Body of pancreas (tissue), 4 donors: ENCODE results near the gene PLCD3. TPM values are rescaled to one million over a fixed set of nuclear protein-coding genes. Genes with fewer than 3 reads are reported as not detected.
A peak's percentile ranks its signal among the peaks of the same experiment; 100 is the strongest.

Experiments used
- ATAC-seq: fragments of 150-250 bp; one replicate; pipeline ENCODE4 v1.9.1; 2016
- DNase-seq, 4 donors: peaks; one replicate each; pipeline ENCODE4 v3.0.0-alpha.2; 2019
- H3K27ac ChIP-seq, 4 donors: fragments of 200-600 bp; sonication (generic); 1 replicate in 3 of 4; 2 replicates in 1 of 4; pipeline versions ENCODE4 v1.5.1 to v1.6.1; 2016 to 2019; ENCODE audit warnings: mild to moderate bottlenecking in 1 of 4, mixed read lengths in 1 of 4, moderate library complexity in 1 of 4
- H3K27me3 ChIP-seq, 2 donors: fragments of 200-600 bp; sonication (generic); one replicate each; pipeline ENCODE4 v1.6.0; 2016; ENCODE audit warnings: mild to moderate bottlenecking in 1 of 2
- H3K36me3 ChIP-seq, 2 donors: fragments of 200-600 bp; sonication (generic); replicated peaks in 1 of 2; 2 replicates each; pipeline ENCODE4 v1.5.1; 2016; ENCODE audit warnings: low read depth in 2 of 2; ENCODE audit not compliant: insufficient read depth in 1 of 2
- H3K4me1 ChIP-seq: fragments of 200-600 bp; sonication (generic); one replicate; pipeline ENCODE4 v1.6.0; 2016
- H3K4me3 ChIP-seq, 2 donors: fragments of 200-600 bp; sonication (generic); 1 replicate in 1 of 2; 2 replicates in 1 of 2; pipeline ENCODE4 v1.5.1; 2016 to 2019
- H3K9me3 ChIP-seq, 3 donors: fragments of 200-600 bp; sonication (generic); 1 replicate in 2 of 3; 2 replicates in 1 of 3; pipeline ENCODE4 v1.5.1; 2016
- POLR2A ChIP-seq, 3 donors: fragments of 450-650 bp; IDR thresholded peaks; one replicate each; pipeline ENCODE4 v1.6.1; 2016; ENCODE audit warnings: antibody characterized with exemption in 3 of 3, mild to moderate bottlenecking in 2 of 3
- WGBS, 2 donors: methylation state at CpG; one replicate each; pipeline ENCODE4 v1.1.5; 2017; 5-methylcytosine and 5-hydroxymethylcytosine counted together
- intact Hi-C: fragments of 100-400 bp; cut with DNase I; formaldehyde crosslinking; loops from one replicate; pipeline ENCODE4 v1.15.1; 2023
- total RNA-seq, 2 donors: library from RNA; depleted of rRNA; stranded (reverse); fragments of >200 nt; gene quantifications; one replicate each; pipeline ENCODE4 v1.1.0, GENCODE V29; 2016
- TF ChIP-seq, protein P1 (sequence below), 7 experiments: fragments of 450-650 bp in 4 of 7; fragments of 200-600 bp in 3 of 7; sonication (generic) in 3 of 7; IDR thresholded peaks; one replicate each; pipeline ENCODE4 v1.5.1; 2016 to 2019; ENCODE audit warnings: antibody characterized with exemption in 7 of 7

The PLCD3 gene
- total RNA-seq, 2 donors from 2014 or later = 5.4 to 23.4 TPM

DNA sequence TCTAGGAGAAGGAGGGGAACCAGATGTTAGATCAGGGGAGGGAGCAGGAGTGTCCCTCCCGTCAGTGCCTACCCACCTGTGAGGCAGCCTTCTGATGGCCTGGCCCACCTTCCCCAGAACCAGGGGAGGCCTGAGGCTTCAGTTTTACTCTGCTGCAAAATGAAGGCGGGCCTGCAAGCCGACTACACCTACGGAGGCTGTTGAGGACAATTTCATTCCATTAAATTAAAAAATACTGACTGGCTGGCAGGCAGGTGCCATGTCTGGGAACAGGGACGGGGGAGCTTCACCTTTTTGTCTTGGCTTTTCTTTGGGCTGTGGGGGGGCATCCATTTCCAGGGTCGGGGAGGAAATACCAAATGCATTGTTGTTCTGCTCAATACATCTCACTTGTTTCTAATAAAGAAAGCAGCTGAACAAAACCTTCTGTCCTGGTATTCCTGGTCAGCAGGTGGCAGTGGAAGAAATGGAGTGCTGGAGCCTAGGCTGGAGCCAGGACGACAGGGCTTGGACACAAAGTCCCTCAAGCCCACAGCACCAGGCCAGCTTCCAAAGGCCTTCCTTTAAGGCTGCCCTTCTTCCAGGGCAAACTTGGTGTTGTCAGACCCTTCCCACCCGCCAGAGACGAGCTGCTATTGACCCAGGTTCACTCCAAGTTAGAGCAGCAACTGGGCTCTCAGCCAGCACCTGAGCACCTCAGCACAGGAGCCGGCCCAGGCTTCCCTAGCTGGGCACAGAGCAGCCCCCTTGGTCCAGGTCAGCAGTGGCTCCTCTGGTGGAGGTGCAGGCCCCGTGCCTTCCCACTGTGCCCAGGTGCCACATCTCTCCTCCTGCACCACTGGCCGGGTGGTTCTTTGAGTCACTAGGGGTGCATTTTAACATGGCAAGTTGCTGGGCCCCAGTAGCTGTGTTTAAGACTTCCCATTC, 23.5 kb downstream of the PLCD3 start:
- Histone ChIP-seq H3K27me3 (no peaks in the 10 kb centered on the region), H3K36me3 (peaks cover 4 to 38% of the 10 kb centered on the region in 2 donors), H3K9me3 (no peaks in the 10 kb centered on the region), H3K4me3 (no peak overlapping the region), H3K4me1 (no peaks in the 10 kb centered on the region), H3K27ac (no peak overlapping the region)
- intact Hi-C loops = loop anchor here (10.0 kb wide), 1 partner anchor 334 kb away; no protein-coding TSS in a partner anchor
- TF ChIP-seq POLR2A (IDR thresholded peaks at IDR 0.05) = no peak
- TF ChIP-seq, protein P1, sequence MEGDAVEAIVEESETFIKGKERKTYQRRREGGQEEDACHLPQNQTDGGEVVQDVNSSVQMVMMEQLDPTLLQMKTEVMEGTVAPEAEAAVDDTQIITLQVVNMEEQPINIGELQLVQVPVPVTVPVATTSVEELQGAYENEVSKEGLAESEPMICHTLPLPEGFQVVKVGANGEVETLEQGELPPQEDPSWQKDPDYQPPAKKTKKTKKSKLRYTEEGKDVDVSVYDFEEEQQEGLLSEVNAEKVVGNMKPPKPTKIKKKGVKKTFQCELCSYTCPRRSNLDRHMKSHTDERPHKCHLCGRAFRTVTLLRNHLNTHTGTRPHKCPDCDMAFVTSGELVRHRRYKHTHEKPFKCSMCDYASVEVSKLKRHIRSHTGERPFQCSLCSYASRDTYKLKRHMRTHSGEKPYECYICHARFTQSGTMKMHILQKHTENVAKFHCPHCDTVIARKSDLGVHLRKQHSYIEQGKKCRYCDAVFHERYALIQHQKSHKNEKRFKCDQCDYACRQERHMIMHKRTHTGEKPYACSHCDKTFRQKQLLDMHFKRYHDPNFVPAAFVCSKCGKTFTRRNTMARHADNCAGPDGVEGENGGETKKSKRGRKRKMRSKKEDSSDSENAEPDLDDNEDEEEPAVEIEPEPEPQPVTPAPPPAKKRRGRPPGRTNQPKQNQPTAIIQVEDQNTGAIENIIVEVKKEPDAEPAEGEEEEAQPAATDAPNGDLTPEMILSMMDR (IDR thresholded peaks at IDR 0.05) = peak in 1 of 7 experiments; percentile 17
- ATAC-seq = no peak
- WGBS, 2 donors = 73 to 87% methylated on average over 6 to 12 of the region's 12 CpGs
- DNase-seq = peak in 2 of 4 donors; percentile 26 to 28

DNA sequence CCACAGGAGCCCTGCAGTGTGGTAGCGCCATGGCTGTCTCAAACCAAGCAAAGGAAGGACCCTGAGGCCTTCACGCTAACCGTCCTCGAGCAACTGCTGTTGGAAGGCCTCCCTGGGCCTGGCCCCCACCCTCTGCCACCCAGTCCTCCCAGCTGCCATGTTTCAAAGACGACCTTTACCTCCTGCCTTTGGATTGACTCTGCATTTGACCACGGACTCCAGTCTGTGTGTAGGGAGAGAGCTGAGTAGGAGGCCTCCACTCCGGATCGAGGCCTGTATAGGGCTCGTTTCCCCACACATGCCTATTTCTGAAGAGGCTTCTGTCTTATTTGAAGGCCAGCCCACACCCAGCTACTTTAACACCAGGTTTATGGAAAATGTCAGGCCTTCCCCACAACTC, 24.3 kb downstream of the PLCD3 start:
- no peaks in the 10 kb centered on the region for H3K4me1 ChIP-seq
- 73 to 78% methylated on average over 7 to 8 of the region's 9 CpGs for whole genome bisulfite sequencing, 2 donors
- TF ChIP-seq POLR2A (IDR thresholded peaks at IDR 0.05) = no peak
- TF ChIP-seq, protein P1 (IDR thresholded peaks at IDR 0.05) = no peak
- no peak overlapping the region for H3K4me3 ChIP-seq
- no peak for ATAC-seq
- no peaks in the 10 kb centered on the region for H3K27me3 ChIP-seq
- intact Hi-C loops = loop anchor here (10.0 kb wide), 1 partner anchor 333 kb away; no protein-coding TSS in a partner anchor
- H3K36me3 ChIP-seq = peaks cover 12 to 46% of the 10 kb centered on the region in 2 donors
- no peaks in the 10 kb centered on the region for H3K9me3 ChIP-seq
- no peak for DNase-seq
- no peak overlapping the region for H3K27ac ChIP-seq

DNA sequence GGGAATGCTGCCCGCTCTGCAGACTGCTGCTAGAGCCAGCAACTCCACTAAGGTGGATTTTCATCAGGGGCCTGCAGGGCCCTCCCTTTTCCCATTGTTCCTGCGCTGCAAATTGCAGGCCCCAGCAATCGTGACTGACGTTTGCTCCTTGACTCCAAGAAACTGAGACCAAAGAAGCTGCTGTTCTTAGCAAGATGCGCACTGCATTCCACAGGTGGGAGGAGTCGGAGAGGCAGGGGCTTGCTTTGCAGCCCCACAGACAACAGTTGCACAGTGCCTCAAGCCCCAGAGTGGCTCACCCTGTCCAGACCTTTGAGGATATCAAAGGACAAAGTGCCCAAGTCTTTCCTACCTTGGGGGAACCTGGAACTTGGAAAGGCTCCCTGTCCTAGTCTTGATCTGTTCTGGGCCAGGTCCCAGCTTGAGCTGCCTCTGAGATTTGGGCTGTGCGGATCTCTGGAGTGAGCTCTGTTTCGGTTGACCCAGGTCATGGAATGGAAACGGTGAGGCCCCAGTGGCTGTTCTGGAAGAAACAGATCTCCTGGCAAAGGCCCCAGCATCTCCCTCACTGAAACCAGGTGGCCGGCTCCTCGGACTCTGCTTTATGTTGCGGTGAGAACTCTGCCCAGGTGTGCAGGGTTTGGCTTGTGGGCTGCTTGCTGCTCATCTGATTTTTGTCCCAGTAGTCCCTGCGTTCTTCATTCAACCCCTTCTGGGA, 24.9 kb downstream of the PLCD3 start:
- WGBS, 2 donors = 91 to 100% methylated on average over 6 to 13 of the region's 13 CpGs
- TF ChIP-seq, protein P1 (IDR thresholded peaks at IDR 0.05) = no peak
- TF ChIP-seq POLR2A (IDR thresholded peaks at IDR 0.05) = no peak
- Histone ChIP-seq H3K36me3 (peaks cover 15 to 52% of the 10 kb centered on the region in 2 donors), H3K27me3 (no peaks in the 10 kb centered on the region), H3K4me3 (no peak overlapping the region), H3K9me3 (no peaks in the 10 kb centered on the region), H3K4me1 (no peaks in the 10 kb centered on the region), H3K27ac (no peak overlapping the region)
- ATAC-seq (no peak), DNase-seq (no peak)
- intact Hi-C loops = loop anchor here (10.0 kb wide), 1 partner anchor 333 kb away; no protein-coding TSS in a partner anchor

DNA sequence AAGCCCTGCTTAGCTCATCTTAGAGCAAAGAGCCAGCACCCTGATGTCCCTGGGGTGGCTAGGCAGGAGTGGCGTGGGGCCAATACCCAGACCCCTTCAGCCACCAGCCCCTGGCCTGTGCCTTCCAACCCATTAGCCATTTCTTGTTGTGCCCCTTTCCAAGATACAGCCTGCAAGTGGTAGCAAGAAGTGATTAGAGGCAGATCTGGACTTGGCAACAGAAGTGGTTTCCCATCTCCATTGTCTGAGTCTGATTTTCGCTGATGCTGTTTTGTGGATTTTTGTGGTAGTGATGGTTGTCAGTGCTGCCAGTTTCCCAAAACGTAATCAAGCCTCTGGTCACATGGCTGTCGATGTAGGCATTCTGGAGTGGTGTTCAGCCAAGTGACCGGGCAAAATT, 25.7 kb downstream of the PLCD3 start:
- 84 to 90% methylated on average over 5 of the region's 5 CpGs for WGBS, 2 donors
- TF ChIP-seq, protein P1 (IDR thresholded peaks at IDR 0.05) = no peak
- no peak for TF ChIP-seq POLR2A (IDR thresholded peaks at IDR 0.05)
- Histone ChIP-seq H3K27me3 (no peaks in the 10 kb centered on the region), H3K27ac (no peak overlapping the region), H3K4me1 (no peaks in the 10 kb centered on the region), H3K9me3 (no peaks in the 10 kb centered on the region), H3K4me3 (no peak overlapping the region), H3K36me3 (peaks cover 15 to 61% of the 10 kb centered on the region in 2 donors)
- DNase-seq (no peak), ATAC-seq (no peak)
- intact Hi-C loops = loop anchor here (10.0 kb wide), 1 partner anchor 332 kb away; no protein-coding TSS in a partner anchor
